ENCODE measurements around the gene E4F1. TPM values are rescaled to one million over a fixed set of nuclear protein-coding genes. Genes with fewer than 3 reads are reported as not detected.

E4F1 gene
- total RNA-seq, 1 experiment from 2014 or later, result 49.0 TPM

DNA sequence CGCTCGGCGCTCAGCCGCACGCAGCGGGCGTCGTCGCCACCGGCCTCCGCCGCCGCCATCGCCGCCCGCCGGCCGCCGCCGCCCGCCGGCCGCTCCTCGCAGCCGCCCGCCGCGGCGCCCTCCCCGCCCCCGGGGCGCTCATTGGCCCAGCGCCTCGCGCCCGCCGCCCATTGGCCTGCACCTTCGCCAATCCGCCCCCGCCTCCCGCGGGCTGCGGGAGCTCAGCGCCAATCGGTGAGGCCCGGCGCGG is 8.7 kb upstream of the E4F1 start, which contains the start of gene PGP:
TSS of gene PGP (minus strand) at position 122 of the 250 bp plus-strand sequence. CDS start at position 59, 63 bp downstream.
- DNase-seq (no peak), ATAC-seq (peak; percentile 69)
- Histone ChIP-seq H3K4me3 (ENCODE audit: low read length) (peak within 1 kb of the TSS; percentile 92), H4K20me1 (ENCODE audit: low read length) (peaks cover 12% of the 10 kb centered on the region), H3K36me3 (ENCODE audit: low read depth, low read length) (no peaks in the 10 kb centered on the region), H3K9ac (ENCODE audit: low read length) (peak within 1 kb of the TSS; percentile 87), H3K9me3 (ENCODE audit: low read length) (no peaks in the 10 kb centered on the region), H3K27me3 (ENCODE audit: low read length) (no peaks in the 10 kb centered on the region), H3K79me2 (ENCODE audit: low read length) (peaks cover 27% of the 10 kb centered on the region), H2AFZ (ENCODE audit: low read length) (peak within 1 kb of the TSS; percentile 86), H3K4me1 (ENCODE audit: insufficient read depth, low read length) (peaks cover 13% of the 10 kb centered on the region), H3F3A (ENCODE audit: low read length, unreplicated experiment) (no peaks in the 10 kb centered on the region), H3K9me2 (replicated peaks; ENCODE audit: low read length) (no peaks in the 10 kb centered on the region), H3K27ac (ENCODE audit: low read length) (peak within 1 kb of the TSS; percentile 89), H3K4me2 (ENCODE audit: low read length) (peak within 1 kb of the TSS; percentile 100)
- CTCF ChIA-PET, result interaction anchor here (0.5 to 0.8 kb wide), 2 partner anchors 12 to 430 kb away, joined by 3 read pairs; no protein-coding TSS in a partner anchor
- TF ChIP-seq, protein P1, sequence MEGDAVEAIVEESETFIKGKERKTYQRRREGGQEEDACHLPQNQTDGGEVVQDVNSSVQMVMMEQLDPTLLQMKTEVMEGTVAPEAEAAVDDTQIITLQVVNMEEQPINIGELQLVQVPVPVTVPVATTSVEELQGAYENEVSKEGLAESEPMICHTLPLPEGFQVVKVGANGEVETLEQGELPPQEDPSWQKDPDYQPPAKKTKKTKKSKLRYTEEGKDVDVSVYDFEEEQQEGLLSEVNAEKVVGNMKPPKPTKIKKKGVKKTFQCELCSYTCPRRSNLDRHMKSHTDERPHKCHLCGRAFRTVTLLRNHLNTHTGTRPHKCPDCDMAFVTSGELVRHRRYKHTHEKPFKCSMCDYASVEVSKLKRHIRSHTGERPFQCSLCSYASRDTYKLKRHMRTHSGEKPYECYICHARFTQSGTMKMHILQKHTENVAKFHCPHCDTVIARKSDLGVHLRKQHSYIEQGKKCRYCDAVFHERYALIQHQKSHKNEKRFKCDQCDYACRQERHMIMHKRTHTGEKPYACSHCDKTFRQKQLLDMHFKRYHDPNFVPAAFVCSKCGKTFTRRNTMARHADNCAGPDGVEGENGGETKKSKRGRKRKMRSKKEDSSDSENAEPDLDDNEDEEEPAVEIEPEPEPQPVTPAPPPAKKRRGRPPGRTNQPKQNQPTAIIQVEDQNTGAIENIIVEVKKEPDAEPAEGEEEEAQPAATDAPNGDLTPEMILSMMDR (conservative IDR thresholded peaks at IDR 0.05; ENCODE audit: low read depth, low read length), result no peak
- TF ChIP-seq EZH2phosphoT487 (IDR thresholded peaks at IDR 0.05; ENCODE audit: borderline replicate concordance, low read length) (no peak), EZH2 (IDR thresholded peaks at IDR 0.05; ENCODE audit: low read length, unreplicated experiment) (no peak)
- intact Hi-C loops (cut with micrococcal nuclease), result loop anchor here (2.0 kb wide), 1 partner anchor 60 kb away; the partner anchor contains the start of gene TRAF7
- no TSS peak for BruUV-seq (replicated peaks)
- POLR2A ChIA-PET (ENCODE audit: unreplicated experiment), result interaction anchor here (0.6 to 1.0 kb wide), 2 partner anchors 37 to 39 kb away, joined by 4 to 7 read pairs; partner anchors contain the start of gene ECI1

DNA sequence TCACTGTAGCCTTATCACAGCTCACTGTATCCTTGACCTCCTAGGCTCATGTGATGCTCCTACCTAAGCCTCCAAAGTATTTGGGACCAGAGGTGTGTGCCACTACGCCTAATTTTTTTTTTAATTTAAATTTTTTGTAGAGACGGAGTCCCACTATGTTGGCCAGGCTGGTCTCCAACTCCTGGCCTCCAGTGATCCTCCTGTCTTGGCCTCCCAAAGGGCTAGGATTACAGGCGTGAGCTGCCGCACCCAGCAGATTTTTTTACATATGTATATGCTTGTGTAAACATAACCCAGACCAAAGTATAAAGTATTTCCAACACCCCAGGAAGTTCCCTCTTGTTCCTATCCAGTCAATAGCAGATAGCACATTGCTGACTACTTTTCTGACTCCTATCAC is 7.1 kb upstream of the E4F1 start:
- no peak for DNase-seq
- H3F3A ChIP-seq (ENCODE audit: low read length, unreplicated experiment), result no peaks in the 10 kb centered on the region
- H3K9ac ChIP-seq (ENCODE audit: low read length), result no peak overlapping the region
- TF ChIP-seq EZH2phosphoT487 (IDR thresholded peaks at IDR 0.05; ENCODE audit: borderline replicate concordance, low read length), result no peak
- TF ChIP-seq EZH2 (IDR thresholded peaks at IDR 0.05; ENCODE audit: low read length, unreplicated experiment), result no peak
- POLR2A ChIA-PET (ENCODE audit: unreplicated experiment), result no interaction called here
- H3K27me3 ChIP-seq (ENCODE audit: low read length), result no peaks in the 10 kb centered on the region
- H3K27ac ChIP-seq (ENCODE audit: low read length), result no peak overlapping the region
- no peaks in the 10 kb centered on the region for H3K9me3 ChIP-seq (ENCODE audit: low read length)
- no peak overlapping the region for H3K4me3 ChIP-seq (ENCODE audit: low read length)
- peaks cover 27% of the 10 kb centered on the region for H3K79me2 ChIP-seq (ENCODE audit: low read length)
- no peak overlapping the region for H2AFZ ChIP-seq (ENCODE audit: low read length)
- ATAC-seq, result no peak
- intact Hi-C loops (cut with micrococcal nuclease), result no loop called here
- no peaks in the 10 kb centered on the region for H3K9me2 ChIP-seq (replicated peaks; ENCODE audit: low read length)
- CTCF ChIA-PET, result no interaction called here
- H3K4me2 ChIP-seq (ENCODE audit: low read length), result no peak overlapping the region
- BruUV-seq (replicated peaks), result no TSS peak
- no peaks in the 10 kb centered on the region for H3K36me3 ChIP-seq (ENCODE audit: low read depth, low read length)
- peaks cover 12% of the 10 kb centered on the region for H4K20me1 ChIP-seq (ENCODE audit: low read length)
- peaks cover 13% of the 10 kb centered on the region for H3K4me1 ChIP-seq (ENCODE audit: insufficient read depth, low read length)

DNA sequence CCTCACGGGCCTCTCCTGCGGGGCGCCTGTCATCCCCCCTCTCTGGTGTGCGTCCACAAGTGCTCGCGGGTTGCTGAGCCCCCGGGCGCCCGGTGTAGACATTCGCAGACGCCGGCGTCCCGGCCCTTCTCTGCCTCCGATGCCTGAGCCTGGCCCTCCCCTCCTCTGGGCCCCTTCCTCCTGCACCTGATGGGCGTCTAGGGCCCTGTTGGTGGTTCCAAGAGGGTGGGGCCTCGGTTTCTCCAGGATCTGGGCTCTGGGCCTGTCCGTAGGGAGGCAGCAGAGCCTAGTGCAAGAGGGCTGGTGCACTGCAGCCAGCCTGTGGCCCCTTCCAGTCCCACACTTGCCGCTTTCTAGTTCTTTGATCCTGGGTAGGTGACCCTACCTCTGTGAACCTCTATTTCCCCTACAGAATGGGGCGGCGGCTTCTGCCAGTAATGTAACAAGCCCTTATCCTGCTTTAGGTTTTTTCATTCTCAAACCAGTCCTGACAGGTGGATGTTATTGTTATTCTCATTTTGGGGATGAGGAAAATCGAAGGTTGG is 623 bp downstream of the E4F1 start:
- Histone ChIP-seq H3K9me2 (replicated peaks; ENCODE audit: low read length) (no peaks in the 10 kb centered on the region), H3K4me2 (ENCODE audit: low read length) (peak overlapping the region; percentile 93), H4K20me1 (ENCODE audit: low read length) (peaks cover 9% of the 10 kb centered on the region; the same call in 1 of the 2 replicates), H3K27ac (ENCODE audit: low read length) (peak overlapping the region; percentile 45), H3K36me3 (ENCODE audit: low read depth, low read length) (no peaks in the 10 kb centered on the region; the same call in 1 of the 2 replicates), H3K4me1 (ENCODE audit: insufficient read depth, low read length) (peaks cover 12% of the 10 kb centered on the region), H2AFZ (ENCODE audit: low read length) (peak overlapping the region; percentile 74), H3K9me3 (ENCODE audit: low read length) (no peaks in the 10 kb centered on the region), H3K4me3 (ENCODE audit: low read length) (peak overlapping the region; percentile 96), H3K79me2 (ENCODE audit: low read length) (peaks cover 55% of the 10 kb centered on the region), H3F3A (ENCODE audit: low read length, unreplicated experiment) (no peaks in the 10 kb centered on the region), H3K27me3 (ENCODE audit: low read length) (no peaks in the 10 kb centered on the region), H3K9ac (ENCODE audit: low read length) (peak overlapping the region; percentile 97)
- ATAC-seq (peak; percentile 43), DNase-seq (peak; percentile 39)
- intact Hi-C loops (cut with micrococcal nuclease), result no loop called here
- TSS peak; percentile 56 for BruUV-seq (replicated peaks)
- CTCF ChIA-PET, result interaction anchor here (1.4 kb wide), 1 partner anchor 27 kb away, joined by 7 read pairs; the partner anchor contains the start of gene ECI1
- TF ChIP-seq EZH2 (IDR thresholded peaks at IDR 0.05; ENCODE audit: low read length, unreplicated experiment) (no peak), EZH2phosphoT487 (IDR thresholded peaks at IDR 0.05; ENCODE audit: borderline replicate concordance, low read length) (no peak)
- TF ChIP-seq, protein P1 (conservative IDR thresholded peaks at IDR 0.05; ENCODE audit: low read depth, low read length), result no peak
- POLR2A ChIA-PET (ENCODE audit: unreplicated experiment), result no interaction called here
